RWPE2 (cell line): ENCODE measurements around the gene ABHD10.
A peak's percentile ranks its signal among the peaks of the same experiment; 100 is the strongest.

Experiments used
- ATAC-seq: fragments of 200-7000 bp; cut with Tn5 transposase; 3 replicates; pipeline ENCODE4 v1.9.1; 2021; ENCODE audit warnings: low read depth
- DNase-seq: peaks from one replicate; pipeline ENCODE4 v3.0.0-alpha.2; 2020; ENCODE audit warnings: low spot score
- H3K27ac ChIP-seq: fragments of 450-650 bp; 2 replicates; pipeline ENCODE4 v1.5.1; 2017; ENCODE audit warnings: mild to moderate bottlenecking; ENCODE audit not compliant: poor library complexity, severe bottlenecking
- H3K27me3 ChIP-seq: fragments of 250-450 bp; sonication (Bioruptor Pico); 2 replicates; pipeline ENCODE4 v1.5.1; 2021; ENCODE audit warnings: mild to moderate bottlenecking, moderate library complexity; ENCODE audit not compliant: insufficient read depth, poor library complexity, severe bottlenecking
- H3K36me3 ChIP-seq: fragments of 250-450 bp; sonication (Bioruptor Pico); 2 replicates; pipeline ENCODE4 v1.5.1; 2020; ENCODE audit warnings: low read depth, mild to moderate bottlenecking, moderate library complexity
- H3K4me1 ChIP-seq: fragments of 250-450 bp; sonication (Bioruptor Pico); 2 replicates; pipeline ENCODE4 v1.5.1; 2021; ENCODE audit warnings: mild to moderate bottlenecking, moderate library complexity; ENCODE audit not compliant: insufficient read depth, poor library complexity, severe bottlenecking
- H3K4me3 ChIP-seq: fragments of 250-450 bp; sonication (Bioruptor Pico); 2 replicates; pipeline ENCODE4 v1.5.1; 2021; ENCODE audit warnings: mild to moderate bottlenecking, moderate library complexity; ENCODE audit not compliant: severe bottlenecking
- H3K9me3 ChIP-seq: fragments of 250-450 bp; sonication (Bioruptor Pico); 2 replicates; pipeline ENCODE4 v1.5.1; 2021; ENCODE audit warnings: mild to moderate bottlenecking, moderate library complexity; ENCODE audit not compliant: severe bottlenecking
- CTCF ChIP-seq: fragments of 450-650 bp; IDR thresholded peaks from one replicate; pipeline ENCODE4 v1.5.1; 2017; ENCODE audit warnings: mild to moderate bottlenecking, moderate library complexity; ENCODE audit not compliant: poor library complexity, severe bottlenecking

Gene ABHD10

GRCh38 chr3:112001526-112001925 lies 22.7 kb downstream of the ABHD10 start:
- DNase-seq = no peak
- Histone ChIP-seq H3K27ac (peak overlapping the region; percentile 51), H3K9me3 (no peaks in the 10 kb centered on the region), H3K36me3 (no peaks in the 10 kb centered on the region), H3K27me3 (no peaks in the 10 kb centered on the region), H3K4me1 (peaks cover 33% of the 10 kb centered on the region), H3K4me3 (no peak overlapping the region)
- TF ChIP-seq CTCF = no peak
- ATAC-seq = no peak

GRCh38 chr3:112002096-112002971 lies 23.5 kb downstream of the ABHD10 start:
- no peak for DNase-seq

GRCh38 chr3:112003321-112004080 lies 24.7 kb downstream of the ABHD10 start:
- Histone ChIP-seq H3K36me3 (no peaks in the 10 kb centered on the region), H3K9me3 (no peaks in the 10 kb centered on the region), H3K4me1 (peaks cover 33% of the 10 kb centered on the region), H3K27ac (peak overlapping the region; percentile 51), H3K27me3 (no peaks in the 10 kb centered on the region), H3K4me3 (no peak overlapping the region)
- ATAC-seq = peak; percentile 28
- DNase-seq = no peak
- no peak for TF ChIP-seq CTCF

More at GRCh38 chr3:112002096-112002971, 23.5 kb downstream of the ABHD10 start:
- no peak overlapping the region for H3K4me3 ChIP-seq
- H3K9me3 ChIP-seq = no peaks in the 10 kb centered on the region
- TF ChIP-seq CTCF = no peak
- H3K4me1 ChIP-seq = peaks cover 33% of the 10 kb centered on the region
- peak overlapping the region; percentile 51 for H3K27ac ChIP-seq
- H3K27me3 ChIP-seq = no peaks in the 10 kb centered on the region
- ATAC-seq = peak; percentile 66
- no peaks in the 10 kb centered on the region for H3K36me3 ChIP-seq

GRCh38 chr3:112004187-112004586 lies 25.4 kb downstream of the ABHD10 start:
- ATAC-seq (no peak), DNase-seq (no peak)
- Histone ChIP-seq H3K9me3 (no peaks in the 10 kb centered on the region), H3K27ac (peak overlapping the region; percentile 51), H3K36me3 (no peaks in the 10 kb centered on the region), H3K27me3 (no peaks in the 10 kb centered on the region), H3K4me3 (no peak overlapping the region), H3K4me1 (peaks cover 33% of the 10 kb centered on the region)
- no peak for TF ChIP-seq CTCF
